ENCODE results near the gene OTOP3.
A peak's percentile ranks its signal among the peaks of the same experiment; 100 is the strongest.
"Not testable (repeated sequence)": the region's sequence is repeated elsewhere in the genome, so short reads cannot be mapped to it uniquely, and the experiment has no call there.

The OTOP3 gene

GRCh38 chr17:74977802-74978201 lies 42.1 kb downstream of the OTOP3 start:
- no peak overlapping the region for H3K4me3 ChIP-seq (ENCODE audit: control insufficient read depth, low read depth, low read length)
- no peak for DNase-seq (ENCODE audit: low read depth)
- TF ChIP-seq, protein P1, sequence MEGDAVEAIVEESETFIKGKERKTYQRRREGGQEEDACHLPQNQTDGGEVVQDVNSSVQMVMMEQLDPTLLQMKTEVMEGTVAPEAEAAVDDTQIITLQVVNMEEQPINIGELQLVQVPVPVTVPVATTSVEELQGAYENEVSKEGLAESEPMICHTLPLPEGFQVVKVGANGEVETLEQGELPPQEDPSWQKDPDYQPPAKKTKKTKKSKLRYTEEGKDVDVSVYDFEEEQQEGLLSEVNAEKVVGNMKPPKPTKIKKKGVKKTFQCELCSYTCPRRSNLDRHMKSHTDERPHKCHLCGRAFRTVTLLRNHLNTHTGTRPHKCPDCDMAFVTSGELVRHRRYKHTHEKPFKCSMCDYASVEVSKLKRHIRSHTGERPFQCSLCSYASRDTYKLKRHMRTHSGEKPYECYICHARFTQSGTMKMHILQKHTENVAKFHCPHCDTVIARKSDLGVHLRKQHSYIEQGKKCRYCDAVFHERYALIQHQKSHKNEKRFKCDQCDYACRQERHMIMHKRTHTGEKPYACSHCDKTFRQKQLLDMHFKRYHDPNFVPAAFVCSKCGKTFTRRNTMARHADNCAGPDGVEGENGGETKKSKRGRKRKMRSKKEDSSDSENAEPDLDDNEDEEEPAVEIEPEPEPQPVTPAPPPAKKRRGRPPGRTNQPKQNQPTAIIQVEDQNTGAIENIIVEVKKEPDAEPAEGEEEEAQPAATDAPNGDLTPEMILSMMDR (IDR thresholded peaks at IDR 0.05; ENCODE audit: control insufficient read depth, insufficient read depth, low read depth, low read length, missing control alignments), result no peak

GRCh38 chr17:74978240-74978639 lies 42.5 kb downstream of the OTOP3 start:
- TF ChIP-seq, protein P1 (IDR thresholded peaks at IDR 0.05; ENCODE audit: control insufficient read depth, insufficient read depth, low read depth, low read length, missing control alignments), result no peak
- no peak overlapping the region for H3K4me3 ChIP-seq (ENCODE audit: control insufficient read depth, low read depth, low read length)
- no peak for DNase-seq (ENCODE audit: low read depth)

GRCh38 chr17:74979408-74980146 lies 43.9 kb downstream of the OTOP3 start:
- no peak for DNase-seq (ENCODE audit: low read depth)
- TF ChIP-seq, protein P1 (IDR thresholded peaks at IDR 0.05; ENCODE audit: control insufficient read depth, insufficient read depth, low read depth, low read length, missing control alignments), result no peak
- H3K4me3 ChIP-seq (ENCODE audit: control insufficient read depth, low read depth, low read length), result no peak overlapping the region

DNA sequence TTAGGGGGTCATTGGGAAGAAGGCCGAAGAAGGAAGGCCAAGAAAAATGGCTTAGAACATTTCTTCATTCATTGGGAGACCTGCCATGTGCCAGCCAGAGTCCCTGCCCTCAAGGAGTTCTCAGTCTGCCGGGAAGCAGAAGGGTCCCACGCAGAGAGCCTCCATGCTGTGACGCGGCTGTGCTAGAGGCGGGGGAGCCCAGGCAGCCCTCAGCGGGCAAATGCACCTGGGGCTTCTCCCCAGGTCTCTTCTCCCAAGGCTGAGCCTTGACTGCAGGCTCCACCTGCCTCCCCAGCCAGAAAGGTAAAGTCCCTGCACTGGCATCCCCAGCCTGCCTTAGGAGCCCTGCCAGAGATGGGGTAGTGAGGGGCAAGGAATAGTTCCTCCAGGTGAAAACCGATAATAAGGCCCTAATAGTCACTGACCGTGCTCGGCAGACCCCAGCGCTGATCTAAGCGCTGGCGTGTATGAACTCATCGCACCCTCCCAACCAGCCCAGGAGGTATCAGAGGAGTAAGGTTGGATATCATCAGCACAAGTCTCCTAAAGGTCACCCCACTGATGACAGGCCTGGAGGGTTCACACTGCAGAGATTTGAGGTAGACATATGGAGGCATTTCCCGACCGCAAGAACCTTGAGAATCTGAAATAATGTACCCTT lies 45.8 kb downstream of the OTOP3 start:
- DNase-seq (ENCODE audit: low read depth), result no peak
- TF ChIP-seq, protein P1 (IDR thresholded peaks at IDR 0.05; ENCODE audit: control insufficient read depth, insufficient read depth, low read depth, low read length, missing control alignments), result no peak
- peak overlapping the region; percentile 78 for H3K4me3 ChIP-seq (ENCODE audit: control insufficient read depth, low read depth, low read length)

DNA sequence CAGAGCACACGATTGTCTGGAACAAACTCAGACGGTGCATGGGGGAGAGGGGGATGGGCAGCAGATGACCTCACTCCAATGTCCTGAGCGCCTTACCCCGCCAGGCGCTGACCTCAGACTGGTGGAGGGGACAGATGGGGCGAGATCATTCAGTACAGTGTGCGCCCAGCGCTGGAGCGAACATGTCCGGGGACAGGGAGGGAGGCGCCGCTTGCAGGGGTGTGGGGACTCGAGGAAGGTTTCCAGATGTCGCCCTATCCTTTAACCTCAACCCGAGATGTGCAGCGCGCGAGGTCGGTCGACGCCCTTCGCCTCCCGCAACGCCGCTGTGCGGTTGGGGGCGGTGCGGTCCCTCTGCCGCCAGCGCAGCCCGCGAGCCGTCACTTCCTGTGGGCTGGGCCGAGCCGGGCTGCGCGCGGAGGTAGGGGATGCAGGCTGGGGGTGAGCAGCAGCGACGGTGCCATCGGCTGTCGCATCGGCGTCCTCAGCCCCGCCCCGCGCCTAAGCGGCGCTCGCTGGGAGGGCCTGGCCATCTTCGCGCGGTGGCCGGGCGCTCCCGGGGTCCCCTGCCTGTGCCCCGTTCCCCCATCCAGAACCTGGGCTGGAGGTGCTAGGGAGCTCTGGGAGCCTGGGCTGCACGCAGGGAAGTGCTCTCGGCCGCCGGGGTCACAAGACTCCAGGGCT lies 46.4 kb downstream of the OTOP3 start:
- peak overlapping the region; percentile 78 for H3K4me3 ChIP-seq (ENCODE audit: control insufficient read depth, low read depth, low read length)
- TF ChIP-seq, protein P1 (IDR thresholded peaks at IDR 0.05; ENCODE audit: control insufficient read depth, insufficient read depth, low read depth, low read length, missing control alignments), result no peak
- no peak for DNase-seq (ENCODE audit: low read depth)

DNA sequence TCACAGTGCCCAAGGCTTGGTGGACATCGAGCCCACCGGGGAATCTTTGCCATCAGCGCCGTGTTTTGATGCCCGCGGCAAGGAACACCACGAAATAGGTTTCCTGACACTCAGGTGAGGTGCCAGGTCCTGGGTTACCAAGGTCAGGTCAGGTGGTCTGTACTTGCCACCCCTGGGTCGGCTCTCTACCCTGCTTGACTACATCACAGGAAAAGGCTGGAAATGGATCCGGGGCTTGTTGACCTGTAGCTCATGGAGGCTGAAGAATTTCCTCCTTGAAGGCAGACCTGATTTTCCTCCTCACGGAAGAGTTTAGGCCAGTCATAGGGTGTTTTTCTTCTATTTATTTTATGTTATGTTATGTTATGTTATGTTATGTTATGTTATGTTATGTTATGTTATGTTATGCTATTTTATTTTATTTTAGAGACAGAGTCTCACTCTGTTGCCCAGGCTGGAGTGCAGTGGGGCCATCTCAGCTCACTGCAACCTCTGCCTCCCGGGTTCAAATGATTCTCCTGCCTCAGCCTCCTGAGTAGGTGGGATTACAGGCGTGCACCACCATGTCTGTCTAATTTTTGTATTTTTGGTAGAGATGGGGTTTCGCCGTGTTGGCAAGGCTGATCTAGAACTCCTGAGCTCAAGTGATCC lies 47.1 kb downstream of the OTOP3 start:
- not testable (repeated sequence) for DNase-seq (ENCODE audit: low read depth)
- peak overlapping the region; percentile 78 for H3K4me3 ChIP-seq (ENCODE audit: control insufficient read depth, low read depth, low read length)
